Measurements from ENCODE around the gene CHL1.

DNA sequence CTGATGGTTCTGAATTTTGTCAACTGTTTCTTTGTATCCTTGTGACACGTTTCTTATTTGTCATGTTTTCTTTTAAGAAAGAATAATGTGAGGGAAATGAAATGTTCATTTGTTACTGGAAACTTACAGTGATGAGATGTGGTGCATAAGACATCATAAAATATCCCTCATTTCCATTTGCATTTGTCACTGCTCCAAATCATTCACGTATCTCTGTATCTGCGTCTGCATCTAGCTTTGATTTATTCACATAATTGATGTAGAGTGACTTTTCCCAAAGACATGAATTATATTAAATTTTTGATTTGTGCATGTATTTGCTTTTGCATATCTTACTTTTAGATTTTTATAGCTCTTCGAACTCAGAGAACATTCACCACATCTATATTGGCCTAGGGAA, 66.8 kb downstream of the CHL1 start:
- no peak for TF ChIP-seq CTCF (IDR thresholded peaks at IDR 0.05; ENCODE audit: borderline replicate concordance, extremely low read depth, low read length, poor library complexity, severe bottlenecking)
- TF ChIP-seq EZH2 (IDR thresholded peaks at IDR 0.05; ENCODE audit: borderline replicate concordance, low read depth, low read length, severe bottlenecking): no peak

Data from DND-41 (cell line).